Bronchial epithelial cell (primary cell): ENCODE measurements around the gene XAF1. TPM values are rescaled to one million over a fixed set of nuclear protein-coding genes. Genes with fewer than 3 reads are reported as not detected.

Source experiments
- DNase-seq: peaks from one replicate; pipeline ENCODE4 v3.0.0-alpha.2; 2010; ENCODE audit warnings: low read depth
- FAIRE-seq: peaks from 2 replicates; lab custom pipeline; 2011; peaks lifted over from hg19 to GRCh38; lab: Jason Lieb, UNC
- H3K27me3 ChIP-seq: 2 replicates; pipeline ENCODE4 v1.5.1; 2011; ENCODE audit warnings: low read length; ENCODE audit not compliant: control insufficient read depth, insufficient read depth
- H3K36me3 ChIP-seq: 2 replicates; pipeline ENCODE4 v1.5.1; 2011; ENCODE audit warnings: low read length; ENCODE audit not compliant: control insufficient read depth, insufficient read depth
- H3K4me3 ChIP-seq: 2 replicates; pipeline ENCODE4 v1.5.1; 2011; ENCODE audit warnings: mild to moderate bottlenecking, low read depth, low read length, control low read depth
- total RNA-seq: library from RNA; depleted of rRNA; stranded (reverse); fragments of >200 nt; gene quantifications from 2 replicates; pipeline ENCODE4 v1.2.1, GENCODE V29; 2014
- TF ChIP-seq, protein P1 (sequence below): IDR thresholded peaks from 2 replicates; pipeline ENCODE4 v1.5.1; 2011; ENCODE audit warnings: mild to moderate bottlenecking, moderate library complexity, low read length, control low read depth, inconsistent platforms; ENCODE audit not compliant: insufficient read depth, severe bottlenecking

The XAF1 gene
- total RNA-seq, 1 donor from 2014 or later: 0.53 TPM

DNA sequence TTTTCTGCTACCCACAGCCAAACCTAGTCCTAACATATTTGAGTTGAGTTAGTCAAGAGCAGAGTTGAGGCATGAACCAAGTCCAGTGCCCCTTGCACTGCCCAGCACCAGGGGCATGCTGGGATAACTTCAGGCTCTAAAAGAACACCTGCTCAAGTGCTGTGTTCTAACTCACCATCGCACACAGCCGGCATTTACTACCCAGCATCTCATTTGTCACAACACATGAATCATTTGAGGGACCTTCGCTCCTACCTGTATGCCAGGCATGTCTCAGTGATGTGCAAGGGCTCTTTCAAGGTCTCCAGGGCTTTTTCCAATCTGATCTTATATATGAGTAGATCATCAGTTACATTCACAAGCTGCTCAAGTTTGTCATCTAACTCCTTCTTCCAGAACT, 63.1 kb downstream of the XAF1 start:
- DNase-seq: no peak
- FAIRE-seq: no peak
- no peaks in the 10 kb centered on the region for H3K36me3 ChIP-seq
- H3K4me3 ChIP-seq: no peak overlapping the region
- TF ChIP-seq, protein P1, sequence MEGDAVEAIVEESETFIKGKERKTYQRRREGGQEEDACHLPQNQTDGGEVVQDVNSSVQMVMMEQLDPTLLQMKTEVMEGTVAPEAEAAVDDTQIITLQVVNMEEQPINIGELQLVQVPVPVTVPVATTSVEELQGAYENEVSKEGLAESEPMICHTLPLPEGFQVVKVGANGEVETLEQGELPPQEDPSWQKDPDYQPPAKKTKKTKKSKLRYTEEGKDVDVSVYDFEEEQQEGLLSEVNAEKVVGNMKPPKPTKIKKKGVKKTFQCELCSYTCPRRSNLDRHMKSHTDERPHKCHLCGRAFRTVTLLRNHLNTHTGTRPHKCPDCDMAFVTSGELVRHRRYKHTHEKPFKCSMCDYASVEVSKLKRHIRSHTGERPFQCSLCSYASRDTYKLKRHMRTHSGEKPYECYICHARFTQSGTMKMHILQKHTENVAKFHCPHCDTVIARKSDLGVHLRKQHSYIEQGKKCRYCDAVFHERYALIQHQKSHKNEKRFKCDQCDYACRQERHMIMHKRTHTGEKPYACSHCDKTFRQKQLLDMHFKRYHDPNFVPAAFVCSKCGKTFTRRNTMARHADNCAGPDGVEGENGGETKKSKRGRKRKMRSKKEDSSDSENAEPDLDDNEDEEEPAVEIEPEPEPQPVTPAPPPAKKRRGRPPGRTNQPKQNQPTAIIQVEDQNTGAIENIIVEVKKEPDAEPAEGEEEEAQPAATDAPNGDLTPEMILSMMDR: no peak
- H3K27me3 ChIP-seq: no peaks in the 10 kb centered on the region

DNA sequence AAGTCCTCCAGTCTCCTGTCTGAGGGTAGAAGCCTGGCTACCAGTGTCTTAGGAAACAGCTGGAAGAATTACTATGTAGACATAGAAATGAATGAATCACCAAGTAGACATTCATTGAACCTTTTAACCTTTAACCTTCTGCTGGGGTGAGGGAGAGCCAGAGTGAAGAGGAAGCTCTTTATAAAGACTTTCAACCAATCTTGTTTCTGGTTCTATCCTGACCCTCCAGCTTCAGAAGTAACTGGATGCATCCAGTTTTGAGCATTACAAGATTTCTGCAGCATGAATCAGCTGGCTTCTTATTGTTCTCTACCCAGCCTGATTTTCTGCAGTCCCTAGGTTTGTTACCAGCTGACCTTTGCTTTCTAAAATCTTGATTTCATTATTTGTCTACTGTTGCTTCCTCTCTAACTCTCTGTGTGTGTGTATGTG, 67.2 kb downstream of the XAF1 start:
- Histone ChIP-seq H3K36me3 (no peaks in the 10 kb centered on the region), H3K4me3 (no peak overlapping the region), H3K27me3 (no peaks in the 10 kb centered on the region)
- DNase-seq: peak; percentile 81
- peak; percentile 81 for FAIRE-seq
- TF ChIP-seq, protein P1: no peak

Other genes starting within 250 kb of the XAF1 start
- 25.0 and 42.9 TPM in 2 replicates for gene PITPNM3, start 199.5 kb upstream of the XAF1 start, total RNA-seq
- 6.6 and 9.2 TPM in 2 replicates for gene KIAA0753, start 115.3 kb upstream of the XAF1 start, total RNA-seq
- gene TXNDC17, start 115.0 kb upstream of the XAF1 start, total RNA-seq: 222 and 317 TPM in 2 replicates
- 11.1 and 11.6 TPM in 2 replicates for gene MED31, start 104.4 kb upstream of the XAF1 start, total RNA-seq
- gene C17orf100, start 104.3 kb upstream of the XAF1 start, total RNA-seq: 0.13 and 0.53 TPM in 2 replicates
- gene SLC13A5, start 42.7 kb upstream of the XAF1 start, total RNA-seq: 0.38 and 0.53 TPM in 2 replicates
- 0.13 TPM in 1 of 2 replicates, not detected in the other for gene FBXO39, start 20.2 kb downstream of the XAF1 start, total RNA-seq
- not detected in 2 replicates for gene TEKT1, start 75.7 kb downstream of the XAF1 start, total RNA-seq
- gene ALOX12, start 240.0 kb downstream of the XAF1 start, total RNA-seq: 0.26 and 1.2 TPM in 2 replicates